SK-N-SH (cell line): Measurements from ENCODE around the gene PDPK1.

ENCODE experiments used
- CTCF ChIP-seq: fragments of 200-600 bp; sonication (generic); IDR thresholded peaks from 2 replicates; pipeline ENCODE4 v1.6.1; 2017; ENCODE audit warnings: antibody characterized with exemption, mild to moderate bottlenecking, moderate library complexity
- TCF12 ChIP-seq: IDR thresholded peaks from 2 replicates; pipeline ENCODE4 v1.4.0; 2012

- TF ChIP-seq TCF12 (no peak), CTCF (no peak)
Observed at GRCh38 chr16:2493605-2494004, 44.2 kb upstream of the PDPK1 start.
